Loucy (cell line): ENCODE data around the gene SASH1.

Source experiments
- EZH2phosphoT487 ChIP-seq: fragments of 200-600 bp; IDR thresholded peaks from 2 replicates; pipeline ENCODE4 v1.6.1; 2018; ENCODE audit warnings: antibody characterized with exemption, mild to moderate bottlenecking, moderate library complexity, borderline replicate concordance
- TF ChIP-seq, protein P1 (sequence below): fragments of 200-600 bp; sonication (generic); conservative IDR thresholded peaks from 2 replicates; pipeline ENCODE4 v1.5.1; 2014; ENCODE audit warnings: mild to moderate bottlenecking, antibody characterized with exemption, low read length

GRCh38 chr6:148543540-148543939, 200.9 kb downstream of the SASH1 start:
- TF ChIP-seq, protein P1, sequence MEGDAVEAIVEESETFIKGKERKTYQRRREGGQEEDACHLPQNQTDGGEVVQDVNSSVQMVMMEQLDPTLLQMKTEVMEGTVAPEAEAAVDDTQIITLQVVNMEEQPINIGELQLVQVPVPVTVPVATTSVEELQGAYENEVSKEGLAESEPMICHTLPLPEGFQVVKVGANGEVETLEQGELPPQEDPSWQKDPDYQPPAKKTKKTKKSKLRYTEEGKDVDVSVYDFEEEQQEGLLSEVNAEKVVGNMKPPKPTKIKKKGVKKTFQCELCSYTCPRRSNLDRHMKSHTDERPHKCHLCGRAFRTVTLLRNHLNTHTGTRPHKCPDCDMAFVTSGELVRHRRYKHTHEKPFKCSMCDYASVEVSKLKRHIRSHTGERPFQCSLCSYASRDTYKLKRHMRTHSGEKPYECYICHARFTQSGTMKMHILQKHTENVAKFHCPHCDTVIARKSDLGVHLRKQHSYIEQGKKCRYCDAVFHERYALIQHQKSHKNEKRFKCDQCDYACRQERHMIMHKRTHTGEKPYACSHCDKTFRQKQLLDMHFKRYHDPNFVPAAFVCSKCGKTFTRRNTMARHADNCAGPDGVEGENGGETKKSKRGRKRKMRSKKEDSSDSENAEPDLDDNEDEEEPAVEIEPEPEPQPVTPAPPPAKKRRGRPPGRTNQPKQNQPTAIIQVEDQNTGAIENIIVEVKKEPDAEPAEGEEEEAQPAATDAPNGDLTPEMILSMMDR: no peak
- TF ChIP-seq EZH2phosphoT487: no peak
